Mammary epithelial cell (primary cell): ENCODE results near the gene SRSF2.

ENCODE experiments used
- CTCF ChIP-seq, 2 donors: IDR thresholded peaks in 1 of 2; conservative IDR thresholded peaks in 1 of 2; 2 replicates each; pipeline ENCODE4 v1.5.1; 2011 to 2012; ENCODE audit warnings: inconsistent platforms in 2 of 2, low read length in 2 of 2, mild to moderate bottlenecking in 2 of 2, control low read depth in 1 of 2, low read depth in 1 of 2; ENCODE audit not compliant: insufficient read depth in 1 of 2; ENCODE audit errors: extremely low read depth in 1 of 2
- EZH2 ChIP-seq: IDR thresholded peaks from 2 replicates; pipeline ENCODE4 v1.6.1; 2012; ENCODE audit warnings: low read length, inconsistent platforms, borderline replicate concordance

- TF ChIP-seq CTCF (conservative IDR thresholded peaks at IDR 0.05 in 1 of 2, IDR thresholded peaks at IDR 0.05 in 1 of 2; ENCODE audit: extremely low read depth in 1 of 2, insufficient read depth in 1 of 2, low read depth in 1 of 2, low read length in 2 of 2), result no peak
- TF ChIP-seq EZH2, result no peak
Observed at GRCh38 chr17:76713765-76714164, 23.4 kb downstream of the SRSF2 start.
